Trophoblast cell (in vitro differentiated cells and primary cell): ENCODE data around the gene ATP13A5.

ENCODE experiments used
- DNase-seq, 2 donors: peaks; one replicate each; pipeline ENCODE4 v3.0.0-alpha.2; 2016
- H2AFZ ChIP-seq: 2 replicates; pipeline ENCODE4 v1.6.1; 2013; ENCODE audit warnings: low read length, moderate library complexity, mild to moderate bottlenecking; ENCODE audit not compliant: insufficient read depth, poor library complexity
- H2AK5ac ChIP-seq: 2 replicates; pipeline ENCODE4 v1.6.1; 2013; ENCODE audit warnings: mild to moderate bottlenecking, low read length
- H2BK120ac ChIP-seq: 2 replicates; pipeline ENCODE4 v1.6.1; 2013; ENCODE audit warnings: low read length, mild to moderate bottlenecking, moderate library complexity; ENCODE audit not compliant: insufficient read depth, poor library complexity
- H2BK12ac ChIP-seq: 2 replicates; pipeline ENCODE4 v1.6.1; 2013; ENCODE audit warnings: mild to moderate bottlenecking, low read length, moderate library complexity
- H2BK5ac ChIP-seq: 2 replicates; pipeline ENCODE4 v1.6.1; 2013; ENCODE audit warnings: low read length, low read depth, moderate library complexity, mild to moderate bottlenecking; ENCODE audit not compliant: poor library complexity
- H3K14ac ChIP-seq: 2 replicates; pipeline ENCODE4 v1.6.1; 2013; ENCODE audit warnings: mild to moderate bottlenecking, low read length
- H3K18ac ChIP-seq: 2 replicates; pipeline ENCODE4 v1.6.1; 2013; ENCODE audit warnings: mild to moderate bottlenecking, low read length
- H3K23ac ChIP-seq: 2 replicates; pipeline ENCODE4 v1.6.1; 2013; ENCODE audit warnings: low read length
- H3K27ac ChIP-seq: 2 replicates; pipeline ENCODE4 v1.5.1; 2013; ENCODE audit warnings: low read depth, mild to moderate bottlenecking, inconsistent platforms, low read length, moderate library complexity
- H3K27me3 ChIP-seq: 2 replicates; pipeline ENCODE4 v1.6.1; 2013; ENCODE audit warnings: inconsistent platforms, mild to moderate bottlenecking, low read length, moderate library complexity; ENCODE audit not compliant: insufficient read depth
- H3K36me3 ChIP-seq, 2 experiments: 1 replicate in 1 of 2; 2 replicates in 1 of 2; pipeline ENCODE4 v1.6.1; 2013; ENCODE audit warnings: low read length in 2 of 2, mild to moderate bottlenecking in 2 of 2, moderate library complexity in 1 of 2; ENCODE audit not compliant: insufficient read depth in 2 of 2, control insufficient read depth in 1 of 2
- H3K4ac ChIP-seq: 2 replicates; pipeline ENCODE4 v1.6.1; 2013; ENCODE audit warnings: low read depth, mild to moderate bottlenecking, low read length, moderate library complexity
- H3K4me1 ChIP-seq, 2 experiments: 1 replicate in 1 of 2; 2 replicates in 1 of 2; pipeline ENCODE4 v1.6.1; 2013; ENCODE audit warnings: low read length in 2 of 2, mild to moderate bottlenecking in 2 of 2, moderate library complexity in 1 of 2; ENCODE audit not compliant: insufficient read depth in 2 of 2, control insufficient read depth in 1 of 2
- H3K4me2 ChIP-seq: 2 replicates; pipeline ENCODE4 v1.6.1; 2013; ENCODE audit warnings: inconsistent platforms, mild to moderate bottlenecking, low read length, moderate library complexity
- H3K4me3 ChIP-seq: 2 replicates; pipeline ENCODE4 v1.5.1; 2013; ENCODE audit warnings: mild to moderate bottlenecking, low read depth, low read length, inconsistent platforms
- H3K79me1 ChIP-seq: one replicate; pipeline ENCODE4 v1.6.1; 2013; ENCODE audit warnings: low read length
- H3K79me2 ChIP-seq: 2 replicates; pipeline ENCODE4 v1.6.1; 2013; ENCODE audit warnings: low read length, mild to moderate bottlenecking; ENCODE audit not compliant: control insufficient read depth, insufficient read depth, poor library complexity
- H3K9ac ChIP-seq: 2 replicates; pipeline ENCODE4 v1.6.1; 2013; ENCODE audit warnings: mild to moderate bottlenecking, low read length
- H3K9me3 ChIP-seq: 2 replicates; pipeline ENCODE4 v1.6.1; 2013; ENCODE audit warnings: low read depth, mild to moderate bottlenecking, control low read depth, inconsistent platforms, low read length; ENCODE audit not compliant: insufficient read depth
- H4K12ac ChIP-seq: 2 replicates; pipeline ENCODE4 v1.6.1; 2013; ENCODE audit warnings: low read depth, mild to moderate bottlenecking, low read length, moderate library complexity
- H4K8ac ChIP-seq: 2 replicates; pipeline ENCODE4 v1.6.1; 2013; ENCODE audit warnings: low read depth, mild to moderate bottlenecking, low read length, moderate library complexity
- H4K91ac ChIP-seq: one replicate; pipeline ENCODE4 v1.6.1; 2013; ENCODE audit warnings: low read depth, mild to moderate bottlenecking, low read length, moderate library complexity
- WGBS: extraction: QIAGEN DNeasy Blood & Tissue Kit; methylation state at CpG from one replicate; pipeline ENCODE4 v1.1.7; 2013; ENCODE audit warnings: missing lambda C conversion rate; ENCODE audit not compliant: insufficient read length, insufficient coverage; ENCODE audit errors: extremely low coverage; 5-methylcytosine and 5-hydroxymethylcytosine counted together

ATP13A5 gene

DNA sequence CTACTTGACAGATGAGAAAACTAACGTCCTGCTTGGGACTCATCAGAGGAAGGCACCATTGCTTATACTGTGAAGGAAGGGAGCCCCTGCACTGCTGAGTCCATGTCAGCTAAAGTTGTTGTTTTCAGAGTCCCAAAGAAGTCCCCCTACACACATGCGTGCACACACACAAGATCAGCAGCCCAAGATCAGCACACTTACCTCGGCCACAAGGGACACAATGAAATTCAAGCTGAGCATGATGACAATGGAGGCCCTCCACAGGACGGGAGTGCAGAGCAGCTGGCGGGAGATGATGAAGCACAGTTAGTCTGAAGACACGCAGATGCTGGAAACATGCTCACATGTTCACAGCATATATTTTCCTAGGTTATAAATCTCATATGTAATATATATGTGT, 28.6 kb upstream of the ATP13A5 start:
- no CpG with 5 or more reads among the region's 6 CpGs for WGBS
- H3K9ac ChIP-seq, result no peak overlapping the region
- no peak overlapping the region for H4K12ac ChIP-seq
- DNase-seq, result no peak
- no peaks in the 10 kb centered on the region for H3K79me1 ChIP-seq
- H3K4me1 ChIP-seq, result no peaks in the 10 kb centered on the region
- no peaks in the 10 kb centered on the region for H3K27me3 ChIP-seq
- no peak overlapping the region for H3K4ac ChIP-seq
- H3K4me3 ChIP-seq, result no peak overlapping the region
- H3K36me3 ChIP-seq, result no peaks in the 10 kb centered on the region
- no peak overlapping the region for H4K8ac ChIP-seq
- H3K4me2 ChIP-seq, result no peak overlapping the region
- H2AK5ac ChIP-seq, result no peak overlapping the region
- no peak overlapping the region for H2BK5ac ChIP-seq
- no peak overlapping the region for H3K18ac ChIP-seq
- H3K14ac ChIP-seq, result no peak overlapping the region
- no peak overlapping the region for H3K23ac ChIP-seq
- no peak overlapping the region for H2BK120ac ChIP-seq
- no peak overlapping the region for H4K91ac ChIP-seq
- H3K9me3 ChIP-seq, result no peaks in the 10 kb centered on the region
- no peak overlapping the region for H2AFZ ChIP-seq
- no peak overlapping the region for H3K27ac ChIP-seq
- H3K79me2 ChIP-seq, result no peaks in the 10 kb centered on the region
- no peak overlapping the region for H2BK12ac ChIP-seq

GRCh38 chr3:193403307-193403706, 24.8 kb upstream of the ATP13A5 start:
- no peaks in the 10 kb centered on the region for H3K79me1 ChIP-seq
- no peak overlapping the region for H2AK5ac ChIP-seq
- no peak overlapping the region for H3K9ac ChIP-seq
- H3K36me3 ChIP-seq, result no peaks in the 10 kb centered on the region
- H3K27ac ChIP-seq, result no peak overlapping the region
- H4K8ac ChIP-seq, result no peak overlapping the region
- WGBS, result no CpG with 5 or more reads among the region's 2 CpGs
- no peaks in the 10 kb centered on the region for H3K9me3 ChIP-seq
- no peak overlapping the region for H3K14ac ChIP-seq
- H3K4me2 ChIP-seq, result no peak overlapping the region
- no peaks in the 10 kb centered on the region for H3K79me2 ChIP-seq
- no peak overlapping the region for H2BK120ac ChIP-seq
- H3K4me1 ChIP-seq, result no peaks in the 10 kb centered on the region
- no peak overlapping the region for H4K91ac ChIP-seq
- no peak overlapping the region for H3K23ac ChIP-seq
- no peak overlapping the region for H3K4ac ChIP-seq
- no peak overlapping the region for H2AFZ ChIP-seq
- H2BK12ac ChIP-seq, result no peak overlapping the region
- H3K4me3 ChIP-seq, result no peak overlapping the region
- H3K18ac ChIP-seq, result no peak overlapping the region
- H2BK5ac ChIP-seq, result no peak overlapping the region
- no peak overlapping the region for H4K12ac ChIP-seq
- DNase-seq, result no peak
- H3K27me3 ChIP-seq, result no peaks in the 10 kb centered on the region

DNA sequence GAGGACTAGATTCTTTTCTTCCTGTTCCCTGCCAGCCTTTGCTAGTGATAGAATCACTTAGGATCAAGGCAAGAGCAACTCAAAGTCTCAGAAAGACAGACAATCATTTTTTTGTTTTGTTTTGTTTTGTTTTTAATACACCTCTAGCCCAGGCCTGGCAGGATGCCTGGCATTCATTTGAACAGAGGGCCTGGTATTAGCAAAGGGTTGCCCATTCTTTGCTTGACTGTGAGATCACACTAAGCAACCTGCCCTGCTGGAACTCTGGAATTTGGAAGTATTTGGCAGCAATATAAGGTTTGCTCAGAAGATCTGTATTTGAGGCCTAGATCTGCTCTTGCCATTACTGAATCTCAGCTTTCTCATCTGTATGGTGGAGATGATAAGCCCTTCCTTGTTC, 21.8 kb upstream of the ATP13A5 start:
- no peak overlapping the region for H3K18ac ChIP-seq
- no peaks in the 10 kb centered on the region for H3K36me3 ChIP-seq
- H4K91ac ChIP-seq, result no peak overlapping the region
- DNase-seq, result no peak
- H3K4me2 ChIP-seq, result no peak overlapping the region
- no peak overlapping the region for H3K27ac ChIP-seq
- H3K79me1 ChIP-seq, result no peaks in the 10 kb centered on the region
- no peak overlapping the region for H4K12ac ChIP-seq
- H3K4me3 ChIP-seq, result no peak overlapping the region
- no peaks in the 10 kb centered on the region for H3K27me3 ChIP-seq
- H3K23ac ChIP-seq, result no peak overlapping the region
- H2BK12ac ChIP-seq, result no peak overlapping the region
- H4K8ac ChIP-seq, result no peak overlapping the region
- H2BK5ac ChIP-seq, result no peak overlapping the region
- H3K4ac ChIP-seq, result no peak overlapping the region
- no peaks in the 10 kb centered on the region for H3K9me3 ChIP-seq
- no peak overlapping the region for H3K14ac ChIP-seq
- no peak overlapping the region for H2BK120ac ChIP-seq
- no peak overlapping the region for H2AK5ac ChIP-seq
- H3K4me1 ChIP-seq, result no peaks in the 10 kb centered on the region
- H3K9ac ChIP-seq, result no peak overlapping the region
- H3K79me2 ChIP-seq, result no peaks in the 10 kb centered on the region
- no peak overlapping the region for H2AFZ ChIP-seq

- H3K18ac ChIP-seq, result no peak overlapping the region
These were observed 18.1 kb upstream of the ATP13A5 start for GRCh38 chr3:193396451-193397244.

More at GRCh38 chr3:193396451-193397244, 18.1 kb upstream of the ATP13A5 start:
- H3K4me3 ChIP-seq, result no peak overlapping the region
- no peak overlapping the region for H2AFZ ChIP-seq
- H3K79me1 ChIP-seq, result no peaks in the 10 kb centered on the region
- no peak overlapping the region for H2BK5ac ChIP-seq
- H3K27ac ChIP-seq, result no peak overlapping the region
- H4K8ac ChIP-seq, result no peak overlapping the region
- no peak overlapping the region for H3K4me2 ChIP-seq
- H3K4me1 ChIP-seq, result peaks cover 0 to 7% of the 10 kb centered on the region in 2 experiments
- no peak overlapping the region for H3K14ac ChIP-seq
- H3K9ac ChIP-seq, result no peak overlapping the region
- H3K36me3 ChIP-seq, result no peaks in the 10 kb centered on the region
- no peak overlapping the region for H3K4ac ChIP-seq
- DNase-seq, result no peak
- no CpG with 5 or more reads among the region's 7 CpGs for WGBS
- no peak overlapping the region for H3K23ac ChIP-seq
- no peaks in the 10 kb centered on the region for H3K79me2 ChIP-seq
- no peaks in the 10 kb centered on the region for H3K27me3 ChIP-seq
- no peak overlapping the region for H4K12ac ChIP-seq
- H3K9me3 ChIP-seq, result peaks cover 2% of the 10 kb centered on the region
- H2BK12ac ChIP-seq, result no peak overlapping the region
- H4K91ac ChIP-seq, result no peak overlapping the region
- no peak overlapping the region for H2AK5ac ChIP-seq
- no peak overlapping the region for H2BK120ac ChIP-seq
